ENCODE results near the gene TAOK1.

DNA sequence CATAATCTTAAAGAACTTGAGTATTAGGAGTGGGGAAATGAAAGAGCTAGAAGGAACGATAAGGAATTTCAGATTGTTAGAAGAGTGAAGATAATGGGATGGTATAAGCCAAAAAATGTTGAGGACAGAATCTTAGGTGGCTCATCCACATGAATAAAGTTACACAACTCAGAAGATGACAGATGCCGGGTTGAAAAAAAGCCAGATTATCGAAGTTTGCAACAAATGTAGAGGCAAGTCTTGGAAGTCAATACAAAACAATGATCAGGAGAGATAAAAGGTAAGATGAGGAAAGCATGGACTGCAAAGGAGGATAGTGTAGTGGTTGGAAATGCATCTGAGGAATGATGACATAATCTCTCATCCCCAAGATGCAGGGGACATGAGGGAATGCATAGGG, 45.1 kb upstream of the TAOK1 start:
- TF ChIP-seq, protein P1, sequence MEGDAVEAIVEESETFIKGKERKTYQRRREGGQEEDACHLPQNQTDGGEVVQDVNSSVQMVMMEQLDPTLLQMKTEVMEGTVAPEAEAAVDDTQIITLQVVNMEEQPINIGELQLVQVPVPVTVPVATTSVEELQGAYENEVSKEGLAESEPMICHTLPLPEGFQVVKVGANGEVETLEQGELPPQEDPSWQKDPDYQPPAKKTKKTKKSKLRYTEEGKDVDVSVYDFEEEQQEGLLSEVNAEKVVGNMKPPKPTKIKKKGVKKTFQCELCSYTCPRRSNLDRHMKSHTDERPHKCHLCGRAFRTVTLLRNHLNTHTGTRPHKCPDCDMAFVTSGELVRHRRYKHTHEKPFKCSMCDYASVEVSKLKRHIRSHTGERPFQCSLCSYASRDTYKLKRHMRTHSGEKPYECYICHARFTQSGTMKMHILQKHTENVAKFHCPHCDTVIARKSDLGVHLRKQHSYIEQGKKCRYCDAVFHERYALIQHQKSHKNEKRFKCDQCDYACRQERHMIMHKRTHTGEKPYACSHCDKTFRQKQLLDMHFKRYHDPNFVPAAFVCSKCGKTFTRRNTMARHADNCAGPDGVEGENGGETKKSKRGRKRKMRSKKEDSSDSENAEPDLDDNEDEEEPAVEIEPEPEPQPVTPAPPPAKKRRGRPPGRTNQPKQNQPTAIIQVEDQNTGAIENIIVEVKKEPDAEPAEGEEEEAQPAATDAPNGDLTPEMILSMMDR (IDR thresholded peaks at IDR 0.05) = no peak
- TF ChIP-seq POLR2A (IDR thresholded peaks at IDR 0.05) = no peak

All from uterus (tissue), 2 donors.